Left ventricle myocardium superior (tissue), 1 donor: ENCODE measurements around the gene GPATCH8. TPM values are rescaled to one million over a fixed set of nuclear protein-coding genes. Genes with fewer than 3 reads are reported as not detected.
A peak's percentile ranks its signal among the peaks of the same experiment; 100 is the strongest.
"Not testable (repeated sequence)": the region's sequence is repeated elsewhere in the genome, so short reads cannot be mapped to it uniquely, and the experiment has no call there.

Source experiments
- ATAC-seq: fragments of 200-7000 bp; cut with Tn5 transposase; one replicate; pipeline ENCODE4 v1.9.1; 2020; ENCODE audit warnings: mild to moderate bottlenecking, moderate library complexity
- DNase-seq: peaks from one replicate; pipeline ENCODE4 v3.0.0-alpha.2; 2020
- intact Hi-C: fragments of 100-400 bp; cut with micrococcal nuclease; formaldehyde crosslinking; loops from one replicate; pipeline ENCODE4 v1.11.0; 2022
- total RNA-seq: library from RNA; stranded (reverse); fragmentation: NEBNext Ultra II Directional; extraction: Animal tissue kit (Norgen Biotek cat#: 25700); gene quantifications from one replicate; pipeline ENCODE4 v1.2.1, GENCODE V29; 2021
- donor health status: DM: no; HTN: yes; CAD: no; lungs with severe emphysema.

Gene GPATCH8
- total RNA-seq, 1 donor from 2014 or later = 19.8 TPM

- intact Hi-C loops = no loop called here
- no peak for ATAC-seq
- no peak for DNase-seq
Measured at GRCh38 chr17:44384281-44384822, 118.9 kb downstream of the GPATCH8 start.

GRCh38 chr17:44383861-44384260 lies 119.3 kb downstream of the GPATCH8 start:
- no peak for ATAC-seq
- DNase-seq = no peak
- intact Hi-C loops = no loop called here

GRCh38 chr17:44383363-44383762 lies 119.8 kb downstream of the GPATCH8 start:
- no peak for DNase-seq
- ATAC-seq = no peak
- intact Hi-C loops = no loop called here

- intact Hi-C loops = no loop called here
- DNase-seq (no peak), ATAC-seq (no peak)
Measured at GRCh38 chr17:44382917-44383316, 120.3 kb downstream of the GPATCH8 start.

GRCh38 chr17:44381810-44382305 lies 121.3 kb downstream of the GPATCH8 start:
- ATAC-seq (no peak), DNase-seq (no peak)
- intact Hi-C loops = no loop called here

- DNase-seq = no peak
- intact Hi-C loops = no loop called here
- no peak for ATAC-seq
Measured at GRCh38 chr17:44380767-44381166, 122.4 kb downstream of the GPATCH8 start.

- ATAC-seq = no peak
- intact Hi-C loops = no loop called here
- DNase-seq = no peak
Measured at GRCh38 chr17:44379887-44380286, 123.3 kb downstream of the GPATCH8 start.

- intact Hi-C loops = no loop called here
- no peak for ATAC-seq
- DNase-seq = no peak
Measured at GRCh38 chr17:44378171-44378705, 125.0 kb downstream of the GPATCH8 start.

GRCh38 chr17:44376779-44377178 lies 126.4 kb downstream of the GPATCH8 start:
- DNase-seq = no peak
- intact Hi-C loops = no loop called here
- no peak for ATAC-seq

- peak; percentile 86 for ATAC-seq
- intact Hi-C loops = no loop called here
- DNase-seq = peak; percentile 76
Measured at GRCh38 chr17:44376124-44376523, 127.1 kb downstream of the GPATCH8 start.

GRCh38 chr17:44375196-44376017 lies 127.8 kb downstream of the GPATCH8 start:
- intact Hi-C loops = no loop called here
- ATAC-seq (peak; percentile 13), DNase-seq (no peak)

- peak; percentile 39 for ATAC-seq
- DNase-seq = no peak
- intact Hi-C loops = no loop called here
Measured at GRCh38 chr17:44374306-44375195, 128.7 kb downstream of the GPATCH8 start.

GRCh38 chr17:44372036-44372435 lies 131.2 kb downstream of the GPATCH8 start:
- no peak for ATAC-seq
- intact Hi-C loops = no loop called here
- DNase-seq = no peak

GRCh38 chr17:44369414-44370023 lies 133.7 kb downstream of the GPATCH8 start:
- intact Hi-C loops, ATAC-seq: not testable (repeated sequence)

GRCh38 chr17:44368391-44369243 lies 134.6 kb downstream of the GPATCH8 start:
- DNase-seq, intact Hi-C loops, ATAC-seq: not testable (repeated sequence)

More at GRCh38 chr17:44369414-44370023, 133.7 kb downstream of the GPATCH8 start:
- not testable (repeated sequence) for DNase-seq

GRCh38 chr17:44367231-44367979 lies 135.8 kb downstream of the GPATCH8 start:
- no peak for ATAC-seq
- DNase-seq = no peak
- intact Hi-C loops = no loop called here

- ATAC-seq, intact Hi-C loops, DNase-seq: not testable (repeated sequence)
Measured at GRCh38 chr17:44365051-44365450, 138.2 kb downstream of the GPATCH8 start.
